ENCODE measurements around the gene COL6A3.

COL6A3 gene

GRCh38 chr2:237440819-237441281 lies 26.9 kb upstream of the COL6A3 start:
- DNase-seq (ENCODE audit: low read depth in 2 of 2) = peak; percentile 37 to 46

- no peak for DNase-seq (ENCODE audit: low read depth in 2 of 2)
These were observed 24.3 kb upstream of the COL6A3 start for GRCh38 chr2:237438080-237438940.

GRCh38 chr2:237437566-237437965 lies 23.6 kb upstream of the COL6A3 start:
- DNase-seq (ENCODE audit: low read depth in 2 of 2) = no peak

- no peak for DNase-seq (ENCODE audit: low read depth in 2 of 2)
These were observed 22.1 kb upstream of the COL6A3 start for GRCh38 chr2:237435844-237436587.

- DNase-seq (ENCODE audit: low read depth in 2 of 2) = peak; percentile 61 to 72
These were observed 20.9 kb upstream of the COL6A3 start for GRCh38 chr2:237434866-237435311.

- DNase-seq (ENCODE audit: low read depth in 2 of 2) = no peak
These were observed 20.1 kb upstream of the COL6A3 start for GRCh38 chr2:237433920-237434676.

GRCh38 chr2:237432484-237433092 lies 18.6 kb upstream of the COL6A3 start:
- peak; percentile 70 to 84 for DNase-seq (ENCODE audit: low read depth in 2 of 2)

GRCh38 chr2:237431837-237432236 lies 17.9 kb upstream of the COL6A3 start:
- DNase-seq (ENCODE audit: low read depth in 2 of 2) = no peak

- DNase-seq (ENCODE audit: low read depth in 2 of 2) = no peak
These were observed 17.4 kb upstream of the COL6A3 start for GRCh38 chr2:237431372-237431771.

GRCh38 chr2:237430861-237431260 lies 16.9 kb upstream of the COL6A3 start:
- DNase-seq (ENCODE audit: low read depth in 2 of 2) = no peak

- DNase-seq (ENCODE audit: low read depth in 2 of 2) = no peak
These were observed 15.8 kb upstream of the COL6A3 start for GRCh38 chr2:237429753-237430152.

- peak; percentile 70 to 72 for DNase-seq (ENCODE audit: low read depth in 2 of 2)
These were observed 14.0 kb upstream of the COL6A3 start for GRCh38 chr2:237427769-237428506.

- no peak for DNase-seq (ENCODE audit: low read depth in 2 of 2)
These were observed 12.6 kb upstream of the COL6A3 start for GRCh38 chr2:237426517-237426916.

- no peak for DNase-seq (ENCODE audit: low read depth in 2 of 2)
These were observed 11.4 kb upstream of the COL6A3 start for GRCh38 chr2:237425320-237425719.

- no peak for DNase-seq (ENCODE audit: low read depth in 2 of 2)
These were observed 10.6 kb upstream of the COL6A3 start for GRCh38 chr2:237424544-237424943.

- DNase-seq (ENCODE audit: low read depth in 2 of 2) = no peak
These were observed 9.9 kb upstream of the COL6A3 start for GRCh38 chr2:237423891-237424290.

GRCh38 chr2:237422309-237422708 lies 8.3 kb upstream of the COL6A3 start:
- DNase-seq (ENCODE audit: low read depth in 2 of 2) = no peak

- peak; percentile 71 to 80 for DNase-seq (ENCODE audit: low read depth in 2 of 2)
These were observed 7.7 kb upstream of the COL6A3 start for GRCh38 chr2:237421542-237422116.

GRCh38 chr2:237418300-237418699 lies 4.3 kb upstream of the COL6A3 start:
- no peak for DNase-seq (ENCODE audit: low read depth in 2 of 2)

- no peak for DNase-seq (ENCODE audit: low read depth in 2 of 2)
These were observed 782 bp downstream of the COL6A3 start for GRCh38 chr2:237412988-237413776.

Measured in activated CD4-positive, alpha-beta T cell treated with anti-CD3 and anti-CD28 coated beads for 24 hours (primary cell).